T-helper 2 cell (primary cell): ENCODE measurements around the gene STMND1.

Source experiments
- DNase-seq, 5 experiments: peaks; one replicate each; pipeline versions ENCODE4 v3.0.0 to v3.0.0-alpha.2; 2012 to 2022

Gene STMND1

DNA sequence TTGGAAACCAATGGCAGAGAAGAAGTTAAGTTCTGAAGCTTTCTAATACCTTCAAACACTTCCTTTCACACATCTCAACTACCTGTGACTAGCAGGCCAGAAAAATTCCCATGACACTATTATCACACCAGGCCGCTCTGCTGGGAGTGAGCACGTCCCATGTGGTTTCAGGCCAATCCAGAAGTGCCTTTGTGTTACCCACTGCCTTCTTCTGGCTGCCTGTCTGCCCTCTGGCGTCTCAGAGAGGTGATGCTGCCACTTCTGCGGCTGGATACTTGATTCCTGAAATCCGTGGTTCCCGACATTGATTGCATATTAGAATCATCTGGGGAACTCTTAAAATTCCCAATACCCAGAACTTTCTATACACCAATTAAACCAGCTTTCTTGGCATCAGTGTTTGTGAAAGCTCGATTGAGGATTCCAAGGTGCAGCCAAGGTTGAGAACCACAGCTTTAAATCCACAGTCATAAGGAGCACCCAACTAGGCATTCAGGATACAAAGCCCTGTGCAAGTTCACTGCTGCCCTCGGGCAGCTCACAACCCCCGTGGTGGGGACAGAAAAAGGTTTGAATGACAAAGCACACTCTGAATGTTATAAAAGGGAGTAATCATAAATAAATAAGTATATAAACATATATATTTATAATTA, 65.6 kb downstream of the STMND1 start:
- no peak for DNase-seq

DNA sequence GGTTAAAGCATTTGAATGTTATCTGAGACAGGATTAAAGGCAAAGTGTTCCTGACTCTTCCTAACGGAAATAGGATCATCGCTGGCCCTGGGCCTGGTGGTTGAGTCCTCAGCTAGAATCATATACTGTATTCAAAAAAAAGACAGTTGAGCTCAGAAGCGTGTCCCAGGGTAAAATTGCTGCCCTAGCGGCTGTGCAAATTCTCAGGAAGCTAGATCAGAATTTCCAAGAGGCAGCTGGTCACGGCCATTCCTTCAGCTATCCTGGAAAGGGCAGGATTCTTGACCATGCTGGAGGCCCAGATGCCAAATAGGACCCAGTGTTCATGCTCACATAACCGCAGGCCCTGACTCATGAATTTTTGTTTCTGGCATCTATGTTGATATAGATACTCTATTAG, 67.4 kb downstream of the STMND1 start:
- DNase-seq, result no peak

DNA sequence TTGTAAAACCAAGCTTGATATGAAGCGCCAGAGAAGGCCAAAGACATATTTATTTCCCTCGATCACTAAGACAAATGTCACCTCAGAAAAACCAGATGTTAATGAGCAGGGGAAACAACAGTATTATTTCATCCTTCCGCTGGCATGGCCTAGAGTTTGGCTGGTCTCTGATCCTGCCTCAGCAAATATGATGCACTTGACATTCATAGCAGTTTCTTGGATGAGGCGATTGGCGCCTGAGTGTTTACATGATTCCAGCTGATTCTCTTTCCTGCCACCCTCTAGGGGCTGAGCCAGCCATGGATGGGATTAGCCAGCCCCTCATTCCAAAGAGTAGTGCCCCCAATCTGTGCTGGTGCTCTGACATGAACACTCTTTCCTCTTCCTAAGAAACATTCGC, 67.9 kb downstream of the STMND1 start:
- no peak for DNase-seq

DNA sequence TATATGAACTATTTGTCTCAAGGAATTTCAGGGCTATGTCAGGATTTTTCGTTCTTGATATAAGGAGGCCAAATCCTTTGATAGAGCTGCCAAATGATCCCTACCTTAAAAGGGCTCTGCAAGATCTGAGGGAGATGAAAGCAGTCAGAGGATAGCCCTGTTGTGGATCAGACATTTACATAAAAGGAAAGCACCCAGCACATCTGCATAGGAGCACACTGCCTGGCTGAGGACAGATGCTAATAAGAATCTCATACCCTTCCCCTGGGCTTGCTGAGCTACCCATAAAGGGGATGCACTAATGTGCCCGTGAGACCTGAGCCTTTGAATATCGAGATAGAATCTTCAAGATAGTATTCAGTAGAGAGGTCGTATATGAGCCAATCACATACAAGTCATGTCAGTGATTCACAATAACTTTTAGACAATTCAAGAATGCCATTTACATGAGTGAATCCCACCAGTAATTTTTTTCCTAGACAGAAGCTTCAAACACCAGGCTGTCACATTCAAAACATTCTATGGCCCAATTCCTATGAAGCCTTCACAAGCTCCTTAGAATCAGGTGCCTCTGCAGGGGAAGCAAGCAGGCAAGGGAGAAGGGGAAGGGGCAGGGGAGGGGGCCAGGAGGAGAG, 71.1 kb downstream of the STMND1 start:
- DNase-seq, result no peak

DNA sequence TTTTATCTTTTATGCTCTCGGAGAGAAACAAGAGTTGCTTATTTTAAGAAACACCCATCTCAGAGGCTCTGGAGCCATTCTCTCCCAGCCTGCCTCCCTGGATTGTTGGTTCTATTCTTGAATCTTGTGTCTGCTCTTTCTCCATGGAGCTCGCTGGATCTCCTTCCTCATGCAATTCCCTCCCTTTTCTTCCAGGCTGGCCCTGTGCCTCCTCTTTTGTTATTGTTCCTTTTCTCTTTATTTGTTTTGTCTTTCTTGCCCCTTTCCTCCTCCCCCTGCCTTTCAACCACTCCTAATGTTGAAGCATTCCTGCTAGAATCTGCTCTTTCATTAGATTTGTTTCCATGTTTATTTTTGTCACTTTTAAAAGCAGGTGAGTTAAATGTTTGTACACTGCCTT, 76.5 kb downstream of the STMND1 start:
- no peak for DNase-seq

DNA sequence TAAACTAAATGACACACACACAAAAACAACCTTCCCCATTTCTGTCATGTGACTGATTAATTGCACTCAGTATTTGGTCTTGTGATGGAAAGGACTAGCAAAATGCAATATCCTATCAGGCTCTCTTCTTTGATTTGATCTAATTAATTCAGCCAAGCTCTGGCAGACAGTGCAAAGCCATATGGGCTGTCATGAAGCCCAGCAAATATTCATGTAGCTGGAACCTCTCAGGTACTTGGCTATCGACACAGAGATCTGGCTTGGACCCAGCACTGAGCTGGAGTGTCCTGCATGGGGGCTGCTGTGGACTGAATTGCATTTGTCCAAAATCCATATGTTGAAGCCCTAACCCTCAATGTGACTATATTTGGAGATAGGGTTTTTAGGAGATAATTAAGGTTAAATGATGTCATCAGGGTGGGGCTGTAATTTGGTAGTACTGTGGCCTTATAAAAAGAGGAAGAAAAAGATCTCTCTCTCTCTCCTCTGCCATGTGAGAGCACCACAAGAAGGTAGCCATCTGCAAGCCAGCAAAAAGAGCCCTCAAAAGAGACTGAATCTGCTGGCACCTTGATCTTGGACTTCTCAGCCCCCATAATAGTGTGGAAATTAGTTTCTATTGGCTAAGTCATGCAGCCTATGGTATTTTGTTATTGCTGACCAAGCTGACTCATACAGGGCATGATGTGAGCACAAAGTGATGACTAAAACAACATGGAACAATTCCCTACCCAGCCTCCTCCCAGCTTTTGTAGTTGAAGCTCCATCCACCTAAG, 77.1 kb downstream of the STMND1 start:
- no peak for DNase-seq

DNA sequence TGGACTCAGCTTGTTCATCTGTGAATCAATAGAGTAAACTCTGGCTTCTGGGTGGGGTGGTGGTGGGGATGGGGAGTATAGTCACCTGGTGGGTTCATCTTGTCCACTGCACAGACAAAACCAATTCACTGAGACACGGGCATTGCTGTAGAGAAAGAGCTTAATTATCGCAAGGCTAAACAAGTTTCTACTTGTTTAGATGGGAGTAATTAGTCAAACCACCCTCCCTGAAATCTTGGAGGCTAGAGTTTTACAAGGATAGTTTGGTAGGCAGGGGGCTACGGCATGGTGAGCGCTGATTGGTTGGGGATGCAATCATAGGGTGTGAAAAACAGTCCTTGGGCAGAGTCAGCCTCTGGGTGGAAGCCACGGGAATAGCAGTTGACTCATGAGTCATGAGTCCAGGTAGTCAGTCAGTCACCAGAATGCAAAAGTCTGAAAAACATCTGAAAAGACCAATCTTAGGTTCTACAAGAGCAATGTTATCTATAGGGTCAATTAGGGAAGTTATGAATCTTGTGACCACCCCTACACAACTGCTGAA, 77.8 kb downstream of the STMND1 start:
- no peak for DNase-seq
